ENCODE measurements around the gene ZGPAT. TPM values are rescaled to one million over a fixed set of nuclear protein-coding genes. Genes with fewer than 3 reads are reported as not detected.

The ZGPAT gene
- total and polyA plus RNA-seq, 9 of the 15 experiments (the other 6 are each of a cell fraction or from before 2014, with no cell fraction given) = 0.14 to 26.6 (median 7.4) TPM

DNA sequence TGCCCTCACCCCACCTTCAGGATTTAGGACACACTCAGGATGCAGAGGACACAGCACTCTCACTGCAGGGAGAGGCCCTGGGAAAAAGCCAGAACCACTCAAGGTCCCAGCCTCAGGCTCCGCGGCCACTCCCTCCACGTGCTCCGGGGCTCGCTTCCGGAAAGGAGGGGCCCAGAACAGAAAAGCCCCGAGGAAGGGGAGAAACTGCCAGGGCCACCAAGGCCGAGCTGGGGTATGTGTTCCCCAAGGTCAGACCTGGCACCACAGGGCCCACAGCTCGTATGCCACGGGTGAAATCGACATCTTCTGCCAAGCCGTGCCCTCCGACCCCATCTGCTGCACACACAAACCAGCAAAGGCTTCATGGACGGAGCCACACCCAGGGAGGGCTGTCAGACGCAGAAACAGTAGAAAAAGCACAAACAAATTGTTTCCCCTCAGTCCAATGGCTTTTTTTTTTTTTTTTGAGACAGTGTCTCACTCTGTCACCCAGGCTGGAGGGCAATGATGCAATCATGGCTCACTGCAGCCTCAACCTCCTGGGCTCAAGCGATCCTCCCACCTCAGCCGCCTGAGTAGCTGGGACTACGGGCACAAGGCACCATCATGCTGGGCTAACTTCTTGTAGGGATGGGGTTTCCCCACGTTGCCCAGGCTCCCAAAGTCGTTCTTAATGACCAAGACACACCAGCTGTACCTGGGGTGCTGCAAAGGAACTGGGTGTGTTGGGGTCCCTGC lies 65.1 kb downstream of the ZGPAT start (continued):
- no peak; the same call in 1 of the 2 replicates for TF ChIP-seq ZBTB33 (CRISPR knock-in tag; IDR thresholded peaks at IDR 0.05)
- TF ChIP-seq ZFP30 (CRISPR knock-in tag; IDR thresholded peaks at IDR 0.05; ENCODE audit: borderline replicate concordance) = no peak
- no peak for TF ChIP-seq FOXK2 (conservative IDR thresholded peaks at IDR 0.05 in 1 of 2, IDR thresholded peaks at IDR 0.05 in 1 of 2; ENCODE audit: low read depth in 2 of 2)
- no peak for TF ChIP-seq ZNF695 (CRISPR knock-in tag; IDR thresholded peaks at IDR 0.05)
- no peak for TF ChIP-seq ZBTB49 (CRISPR knock-in tag; IDR thresholded peaks at IDR 0.05; ENCODE audit: borderline replicate concordance)
- TF ChIP-seq STAG1 (CRISPR knock-in tag; IDR thresholded peaks at IDR 0.05; ENCODE audit: borderline replicate concordance) = no peak
- no peak for TF ChIP-seq ZZZ3 (IDR thresholded peaks at IDR 0.05)
- TF ChIP-seq, protein P1, sequence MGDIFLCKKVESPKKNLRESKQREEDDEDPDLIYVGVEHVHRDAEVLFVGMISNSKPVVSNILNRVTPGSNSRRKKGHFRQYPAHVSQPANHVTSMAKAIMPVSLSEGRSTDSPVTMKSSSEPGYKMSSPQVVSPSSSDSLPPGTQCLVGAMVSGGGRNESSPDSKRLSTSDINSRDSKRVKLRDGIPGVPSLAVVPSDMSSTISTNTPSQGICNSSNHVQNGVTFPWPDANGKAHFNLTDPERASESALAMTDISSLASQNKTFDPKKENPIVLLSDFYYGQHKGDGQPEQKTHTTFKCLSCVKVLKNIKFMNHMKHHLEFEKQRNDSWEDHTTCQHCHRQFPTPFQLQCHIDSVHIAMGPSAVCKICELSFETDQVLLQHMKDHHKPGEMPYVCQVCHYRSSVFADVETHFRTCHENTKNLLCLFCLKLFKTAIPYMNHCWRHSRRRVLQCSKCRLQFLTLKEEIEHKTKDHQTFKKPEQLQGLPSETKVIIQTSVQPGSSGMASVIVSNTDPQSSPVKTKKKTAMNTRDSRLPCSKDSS (IDR thresholded peaks at IDR 0.05; ENCODE audit: low read depth, partially characterized antibody) = no peak
- no peak for TF ChIP-seq NR2F6 (CRISPR knock-in tag; IDR thresholded peaks at IDR 0.05)
- TF ChIP-seq ZBED1 (IDR thresholded peaks at IDR 0.05) = no peak
- TF ChIP-seq MYC (IDR thresholded peaks at IDR 0.05; ENCODE audit: low read depth, low read length) = 0 out of 2 replicates have a peak, but pooled peaks have one; percentile 23
- TF ChIP-seq MYC (CRISPR knock-in tag; IDR thresholded peaks at IDR 0.05; ENCODE audit: borderline replicate concordance, low read depth) = no peak
- TF ChIP-seq KLF1 (tag; IDR thresholded peaks at IDR 0.05) = peak; percentile 19; the same call in 1 of the 2 replicates
- TF ChIP-seq EP400 (IDR thresholded peaks at IDR 0.05) = peak; percentile 54; the same call in 1 of the 2 replicates
